ENCODE measurements around the gene PAPOLA. TPM values are rescaled to one million over a fixed set of nuclear protein-coding genes. Genes with fewer than 3 reads are reported as not detected.

The PAPOLA gene
- total RNA-seq, 6 experiments from 2014 or later = 68.0 to 102 (median 88.1) TPM

- Histone ChIP-seq H3K4me3 (no peak overlapping the region), H3K9me3 (no peaks in the 10 kb centered on the region), H3K36me3 (peaks cover 6 to 68% (median 28%) of the 10 kb centered on the region in 4 donors), H3K4me1 (peaks cover 0 to 8% (median 0%) of the 10 kb centered on the region in 4 donors), H3K27me3 (no peaks in the 10 kb centered on the region), H3K27ac (no peak overlapping the region)
- TF ChIP-seq POLR2A (IDR thresholded peaks at IDR 0.05) (no peak), CTCF (IDR thresholded peaks at IDR 0.05) (no peak)
- ATAC-seq (no peak), DNase-seq (no peak)
- WGBS (ENCODE audit: insufficient coverage, low coverage, low lambda C conversion rate, missing lambda C conversion rate) = 86% methylated on average over 3 of the region's 3 CpGs
- intact Hi-C loops (cut with DNase I) = no loop called here
Observed at GRCh38 chr14:96554315-96554910, 52.2 kb downstream of the PAPOLA start.

GRCh38 chr14:96559571-96559970 lies 57.4 kb downstream of the PAPOLA start:
- Histone ChIP-seq H3K36me3 (peaks cover 6 to 53% (median 16%) of the 10 kb centered on the region in 4 donors), H3K27me3 (no peaks in the 10 kb centered on the region)
- intact Hi-C loops (cut with DNase I) = no loop called here

GRCh38 chr14:96564389-96564788 lies 62.2 kb downstream of the PAPOLA start:
- no peaks in the 10 kb centered on the region for H3K9me3 ChIP-seq

More at GRCh38 chr14:96559571-96559970, 57.4 kb downstream of the PAPOLA start:
- Histone ChIP-seq H3K4me3 (no peak overlapping the region), H3K4me1 (peaks cover 0 to 8% (median 0%) of the 10 kb centered on the region in 4 donors), H3K27ac (no peak overlapping the region), H3K9me3 (no peaks in the 10 kb centered on the region)
- DNase-seq (no peak), ATAC-seq (no peak)
- WGBS (ENCODE audit: insufficient coverage, low coverage, low lambda C conversion rate, missing lambda C conversion rate) = 57% methylated on average over 1 of the region's 1 CpG
- TF ChIP-seq CTCF (IDR thresholded peaks at IDR 0.05) = no peak
- TF ChIP-seq POLR2A (IDR thresholded peaks at IDR 0.05) = no peak

GRCh38 chr14:96565811-96566210 lies 63.6 kb downstream of the PAPOLA start:
- no peaks in the 10 kb centered on the region for H3K4me1 ChIP-seq
- TF ChIP-seq POLR2A (IDR thresholded peaks at IDR 0.05) (no peak), CTCF (IDR thresholded peaks at IDR 0.05) (no peak)
- 87% methylated on average over 2 of the region's 2 CpGs for WGBS (ENCODE audit: insufficient coverage, low coverage, low lambda C conversion rate, missing lambda C conversion rate)
- H3K27me3 ChIP-seq = no peaks in the 10 kb centered on the region
- no peak overlapping the region for H3K27ac ChIP-seq
- no peaks in the 10 kb centered on the region for H3K9me3 ChIP-seq
- no peak for DNase-seq
- peaks cover 0 to 39% (median 2%) of the 10 kb centered on the region in 4 donors for H3K36me3 ChIP-seq
- no peak for ATAC-seq
- intact Hi-C loops (cut with DNase I) = loop anchor here in 1 of 2 donors (5.0 kb wide), 1 partner anchor 176 kb away; no protein-coding TSS in a partner anchor
- H3K4me3 ChIP-seq = no peak overlapping the region

More at GRCh38 chr14:96564389-96564788, 62.2 kb downstream of the PAPOLA start:
- no peak overlapping the region for H3K4me3 ChIP-seq
- intact Hi-C loops (cut with DNase I) = no loop called here
- DNase-seq (no peak), ATAC-seq (peak in 1 of 4 donors; percentile 42)
- no peak overlapping the region for H3K27ac ChIP-seq
- 69% methylated on average over 1 of the region's 1 CpG for WGBS (ENCODE audit: insufficient coverage, low coverage, low lambda C conversion rate, missing lambda C conversion rate)
- TF ChIP-seq POLR2A (IDR thresholded peaks at IDR 0.05) = no peak
- TF ChIP-seq CTCF (IDR thresholded peaks at IDR 0.05) = peak in 3 of 4 donors; percentile 26 to 32 (median 30)
- H3K4me1 ChIP-seq = no peaks in the 10 kb centered on the region
- peaks cover 0 to 43% (median 6%) of the 10 kb centered on the region in 4 donors for H3K36me3 ChIP-seq
- H3K27me3 ChIP-seq = no peaks in the 10 kb centered on the region
